GM13977 (cell line): ENCODE measurements around the gene KLHDC8A.
"Not testable (repeated sequence)": the region's sequence is repeated elsewhere in the genome, so short reads cannot be mapped to it uniquely, and the experiment has no call there.

Experiments used
- DNase-seq: peaks from one replicate; pipeline ENCODE4 v3.0.0; 2012; ENCODE audit warnings: low spot score
- CTCF ChIP-seq: IDR thresholded peaks from 2 replicates; pipeline ENCODE4 v1.5.1; 2012; ENCODE audit warnings: mild to moderate bottlenecking, control low read depth; ENCODE audit not compliant: insufficient read depth; ENCODE audit errors: extremely low read depth, missing control alignments
- in situ Hi-C: fragments of 300-500 bp; cut with MboI; formaldehyde crosslinking; loops from one replicate; pipeline ENCODE4 v1.12.0; 2022; ENCODE audit warnings: low sequenced_read_pairs, low pct_unique_long_range_greater_than_20kb, mixed read lengths, inconsistent platforms; ENCODE audit not compliant: unreplicated experiment

KLHDC8A gene

DNA sequence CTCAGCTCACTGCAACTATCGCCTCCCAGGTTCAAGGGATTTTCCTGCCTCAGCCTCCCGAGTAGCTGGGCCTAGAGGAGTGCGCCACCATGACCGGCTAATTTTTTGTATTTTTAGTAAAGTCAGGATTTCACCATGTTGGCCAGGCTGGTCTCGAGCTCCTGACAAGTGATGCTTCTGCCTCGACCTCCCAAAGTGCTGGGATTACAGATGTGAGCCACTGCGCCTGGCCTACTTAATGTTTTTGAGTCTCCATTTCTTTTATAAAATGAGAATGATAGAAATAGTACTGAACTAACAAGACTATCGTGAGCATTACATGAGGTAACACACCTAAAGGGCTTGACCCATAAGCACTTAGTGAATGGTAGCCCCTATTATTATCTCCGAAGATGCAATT is 56.6 kb downstream of the KLHDC8A start:
- in situ Hi-C loops, result no loop called here
- DNase-seq, result no peak
- TF ChIP-seq CTCF, result no peak

DNA sequence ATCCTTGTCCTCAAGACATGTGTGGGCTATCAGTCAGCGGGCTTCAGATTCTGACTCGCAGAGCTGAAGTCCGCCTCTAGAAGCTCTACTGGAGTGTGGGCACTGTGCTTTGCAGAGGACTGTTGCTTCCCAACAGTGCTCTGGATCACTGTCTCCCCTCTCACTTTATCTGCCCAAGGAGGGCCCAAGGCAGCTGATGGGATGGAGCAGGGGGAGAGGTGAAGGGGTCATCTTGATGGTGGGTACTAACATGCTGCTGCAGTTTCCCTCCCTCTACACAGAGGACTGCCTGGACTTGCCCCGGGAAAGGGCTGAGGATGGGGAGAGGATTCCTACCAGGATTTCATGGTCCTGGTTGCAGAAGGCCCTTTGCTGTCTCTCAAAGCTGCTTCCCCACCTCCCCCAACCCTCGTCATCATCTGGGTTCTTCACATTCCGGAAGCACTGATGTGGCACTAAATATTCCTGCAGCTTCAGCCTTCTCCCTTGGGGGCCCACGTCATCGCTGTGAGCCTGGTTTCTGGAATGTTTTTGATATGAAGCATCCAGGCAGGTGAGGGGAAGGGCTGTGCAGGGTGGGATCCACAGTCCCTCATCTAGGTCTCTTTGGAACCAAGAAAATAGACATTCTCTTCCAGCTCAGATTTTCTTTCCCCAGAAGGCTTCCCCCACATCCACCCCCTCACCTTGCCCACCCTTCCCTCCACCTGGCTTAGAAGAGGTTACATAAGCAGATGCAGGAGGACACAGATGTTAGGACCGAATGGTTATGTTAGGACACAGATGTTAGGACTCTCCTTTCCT is 58.3 kb downstream of the KLHDC8A start:
- DNase-seq, result no peak
- no peak for TF ChIP-seq CTCF
- in situ Hi-C loops, result no loop called here

DNA sequence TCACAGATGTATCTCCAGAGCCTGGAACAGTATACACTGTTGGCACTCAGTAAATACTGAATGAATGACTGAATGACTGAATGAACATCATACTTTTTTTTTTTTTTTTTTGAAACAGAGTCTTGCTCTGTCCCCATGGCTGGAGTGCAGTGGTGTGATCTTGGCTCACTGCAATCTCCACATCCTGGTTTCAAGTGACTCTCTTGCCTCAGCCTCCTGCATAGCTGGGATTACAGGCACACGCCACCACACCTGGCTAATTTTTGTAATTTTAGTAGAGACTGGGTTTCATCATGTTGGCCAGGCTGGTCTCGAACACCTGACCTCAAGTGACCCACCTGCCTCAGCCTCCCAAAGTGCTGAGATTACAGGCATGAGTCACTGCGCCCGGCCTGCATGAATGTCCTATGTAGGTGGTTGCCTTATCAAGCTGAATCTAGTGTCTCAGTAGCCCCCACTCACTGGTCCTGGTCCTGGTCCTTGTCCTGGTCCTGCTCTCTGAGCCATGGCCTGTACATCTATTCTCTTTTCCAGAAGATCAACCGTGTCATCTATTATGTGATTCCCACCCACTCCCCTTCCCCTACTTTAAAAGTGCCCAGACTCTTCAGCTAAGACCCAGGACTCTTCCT is 59.1 kb downstream of the KLHDC8A start:
- DNase-seq, in situ Hi-C loops: not testable (repeated sequence)

GRCh38 chr1:205296154-205296553 is 60.6 kb downstream of the KLHDC8A start:
- TF ChIP-seq CTCF, result no peak
- no peak for DNase-seq
- in situ Hi-C loops, result no loop called here

DNA sequence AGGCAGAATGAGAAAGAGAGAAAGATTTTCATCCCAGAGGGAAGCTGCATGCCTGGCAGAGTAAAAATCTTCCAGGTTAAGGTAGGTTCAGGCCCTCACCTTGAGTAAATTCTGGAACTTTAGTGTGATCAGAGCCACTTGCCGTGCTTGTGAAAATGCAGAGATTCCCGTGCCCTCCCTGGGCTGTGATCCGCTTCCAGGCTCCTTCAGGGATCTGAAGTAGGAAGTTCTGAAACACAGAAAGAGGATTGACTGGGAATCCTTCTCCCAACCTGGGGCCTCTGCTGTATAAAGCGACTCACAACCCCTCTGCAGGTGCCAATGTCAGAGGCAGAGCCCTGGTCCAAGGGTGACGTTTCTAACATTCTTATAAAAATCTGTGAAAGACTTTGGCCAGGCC is 61.8 kb downstream of the KLHDC8A start:
- no peak for TF ChIP-seq CTCF
- in situ Hi-C loops, result no loop called here

DNA sequence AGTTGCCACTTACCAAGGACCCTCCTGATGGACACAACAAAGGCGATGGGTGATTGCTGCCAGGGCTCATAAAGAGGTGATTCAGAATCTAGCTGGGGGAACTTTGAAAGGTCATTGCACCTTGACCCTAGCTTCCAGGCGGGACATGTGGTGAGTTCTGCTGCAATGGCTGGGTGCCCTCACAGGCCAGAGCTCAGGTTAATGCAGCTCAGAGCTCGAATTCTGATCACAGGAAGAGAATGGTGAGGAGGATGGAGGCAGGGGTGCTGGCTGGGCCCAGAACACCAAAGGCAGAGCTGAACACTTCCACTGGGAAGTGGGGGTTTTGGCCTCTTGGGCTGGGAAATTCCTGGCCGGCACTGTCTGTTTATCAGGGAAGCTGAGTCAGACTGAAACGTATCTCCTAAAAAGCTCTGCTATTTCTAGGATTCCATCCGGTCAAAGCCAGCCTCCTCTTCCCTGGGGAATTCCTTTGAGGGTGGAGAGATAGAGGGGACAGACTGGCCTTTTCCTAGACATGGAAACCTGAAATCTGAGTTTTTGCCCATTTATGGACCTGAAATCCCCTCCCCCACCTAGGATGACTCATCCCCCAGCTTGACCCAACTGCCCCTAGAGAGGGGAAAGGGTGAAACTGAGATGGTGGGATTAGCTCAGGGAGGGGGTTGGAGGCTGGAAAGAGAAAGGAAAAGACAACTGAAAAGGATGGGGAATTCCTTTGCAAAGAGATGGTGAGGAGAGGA is 62.4 kb downstream of the KLHDC8A start:
- in situ Hi-C loops, result no loop called here
- no peak for DNase-seq
- TF ChIP-seq CTCF, result no peak

More for the DNA sequence above, 61.8 kb downstream of the KLHDC8A start:
- DNase-seq, result no peak
